Stimulated activated CD4-positive, alpha-beta T cell treated with anti-CD3 and anti-CD28 coated beads, Interleukin-4, amount 100 ng/mL, for 48 hours (primary cell): Measurements from ENCODE around the gene ARL8A.
"Not testable (repeated sequence)": the region's sequence is repeated elsewhere in the genome, so short reads cannot be mapped to it uniquely, and the experiment has no call there.

Experiments
- DNase-seq, 2 donors: peaks; one replicate each; pipeline ENCODE4 v3.0.0-alpha.2; 2020; ENCODE audit warnings: low read depth in 2 of 2

ARL8A gene

DNA sequence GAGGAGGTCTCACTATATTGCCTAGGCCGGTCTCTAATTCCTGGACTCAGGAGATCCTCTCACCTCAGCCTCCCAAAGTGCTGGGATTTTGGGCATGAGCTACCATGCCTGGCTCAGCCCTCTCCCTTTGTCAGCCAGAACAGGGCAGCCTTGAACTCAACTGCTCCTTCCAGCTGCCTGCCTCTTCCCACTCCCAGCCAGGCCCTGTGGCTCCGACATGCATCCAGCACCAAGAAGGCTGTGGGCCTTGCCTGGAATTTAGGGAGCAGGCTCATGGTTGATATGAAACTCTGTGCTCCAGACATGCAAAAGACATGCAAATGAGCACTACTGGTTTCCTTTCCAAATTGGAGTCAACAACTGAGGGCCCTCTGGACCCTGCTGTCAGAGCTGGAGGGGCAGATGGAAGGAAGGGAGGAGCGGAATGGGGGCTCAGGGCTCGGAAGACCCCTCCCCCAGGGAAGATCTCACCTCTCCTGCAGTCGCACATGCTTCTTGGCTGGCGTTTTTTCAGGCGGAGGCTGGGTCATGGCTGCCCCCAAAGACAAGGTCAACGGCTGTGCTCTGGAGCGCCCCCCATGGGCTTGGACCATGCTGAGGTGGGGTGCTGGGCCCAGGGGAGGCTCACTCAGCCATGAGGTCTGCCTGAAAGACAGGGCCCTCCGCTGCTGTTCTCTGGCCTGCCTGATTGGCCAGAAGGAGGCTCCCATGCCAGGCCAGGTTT is 14.4 kb upstream of the ARL8A start:
- peak in 1 of 2 donors; percentile 47 for DNase-seq

DNA sequence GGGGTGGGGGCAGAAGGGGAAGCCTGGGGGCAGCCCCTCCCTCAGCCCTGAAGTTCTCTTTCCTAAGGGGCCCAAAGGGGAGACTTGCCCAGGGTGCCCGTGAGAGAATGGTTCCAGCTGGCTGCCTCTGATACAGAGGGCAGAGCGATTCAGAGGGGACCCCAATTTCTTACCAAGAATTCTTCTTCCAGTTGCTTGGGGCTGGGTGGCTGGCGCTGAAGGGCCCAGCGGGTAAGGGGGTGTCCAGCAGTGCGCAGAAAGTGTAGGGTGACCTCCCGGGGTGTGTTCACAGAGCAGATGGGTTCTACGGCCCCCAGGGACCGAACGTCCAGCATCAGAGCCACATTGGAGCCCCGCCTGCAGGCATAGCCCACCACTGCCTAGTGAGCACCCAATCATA is 13.4 kb upstream of the ARL8A start:
- DNase-seq = no peak

DNA sequence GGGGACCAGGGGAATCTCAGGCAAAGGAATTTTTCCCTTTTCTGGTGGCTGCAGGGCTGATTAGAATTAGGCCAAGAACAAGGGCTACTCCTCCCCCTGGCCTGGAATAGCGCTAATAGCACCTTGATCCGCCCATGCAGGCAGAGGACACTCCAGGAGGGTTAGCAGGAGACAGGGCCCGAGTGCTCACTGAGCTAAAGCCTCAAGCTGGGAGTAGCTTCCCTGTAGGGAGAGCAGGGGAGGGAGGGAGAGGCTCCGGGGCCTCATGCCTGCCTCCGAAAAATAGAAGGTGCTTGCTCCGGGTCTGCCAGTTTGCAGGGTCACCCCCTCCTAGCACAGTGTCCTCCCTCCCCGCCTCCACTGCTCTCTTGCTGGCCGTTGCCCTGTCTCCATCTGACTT is 12.1 kb upstream of the ARL8A start:
- DNase-seq = no peak

DNA sequence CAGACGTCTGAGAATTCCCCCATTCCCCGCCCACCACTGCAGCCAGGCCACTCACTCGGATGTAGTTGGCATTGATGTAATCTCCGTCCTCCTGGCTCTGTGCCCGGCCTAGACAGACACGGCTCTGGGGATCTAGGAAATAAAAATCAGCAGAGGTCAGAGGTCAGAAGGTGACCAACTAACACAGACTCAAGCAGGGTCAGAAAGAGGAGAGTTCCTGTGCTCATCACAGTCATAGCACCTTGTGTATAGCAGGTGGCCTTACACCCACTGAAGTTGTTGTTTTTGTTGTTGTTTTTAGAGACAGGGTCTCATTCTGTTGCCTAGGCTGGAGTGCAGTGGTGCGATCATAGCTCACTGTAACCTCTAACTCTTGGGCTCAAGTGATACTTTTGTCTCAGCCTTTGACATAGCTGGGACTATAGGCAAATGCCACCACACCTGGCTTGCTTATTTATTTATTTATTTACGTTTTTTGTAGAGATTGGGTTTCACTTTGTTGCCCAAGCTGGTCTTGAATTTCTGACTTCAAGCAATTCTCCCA is 11.0 kb upstream of the ARL8A start:
- DNase-seq = no peak

DNA sequence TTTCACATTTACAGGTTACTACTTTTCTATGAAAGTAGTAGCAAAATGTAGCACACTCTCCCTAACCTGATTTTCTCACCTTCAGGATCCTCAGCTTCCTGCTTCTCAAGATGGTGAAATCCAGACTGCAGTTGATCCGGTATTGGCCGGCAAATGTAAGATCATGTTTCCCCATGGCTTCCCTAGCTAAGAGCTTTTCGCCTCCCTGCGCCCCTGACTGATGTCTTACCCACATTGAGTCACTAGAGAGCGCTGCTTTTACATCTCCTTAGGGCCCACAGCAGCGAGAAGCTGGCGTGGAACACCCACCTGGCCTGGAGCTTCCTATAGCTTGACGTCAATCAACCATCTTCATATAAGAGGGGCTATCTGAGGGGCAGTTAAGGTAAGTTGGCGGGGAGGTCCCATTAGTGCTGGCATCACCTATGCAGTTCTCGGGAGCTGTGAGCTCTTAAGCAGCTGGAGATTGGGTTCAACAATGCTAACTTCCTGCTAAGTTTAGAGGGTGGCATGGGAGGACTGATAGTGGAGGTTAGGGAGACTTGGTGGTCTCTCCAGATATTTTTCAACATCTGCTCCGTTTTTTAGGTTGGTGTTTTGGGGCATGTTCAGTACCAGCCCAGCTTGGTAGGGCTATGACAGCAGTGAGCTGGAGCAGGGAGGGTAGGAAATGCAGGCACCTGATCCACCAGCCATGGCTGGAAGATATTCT is 10.4 kb upstream of the ARL8A start:
- DNase-seq = peak in 1 of 2 donors; percentile 36

DNA sequence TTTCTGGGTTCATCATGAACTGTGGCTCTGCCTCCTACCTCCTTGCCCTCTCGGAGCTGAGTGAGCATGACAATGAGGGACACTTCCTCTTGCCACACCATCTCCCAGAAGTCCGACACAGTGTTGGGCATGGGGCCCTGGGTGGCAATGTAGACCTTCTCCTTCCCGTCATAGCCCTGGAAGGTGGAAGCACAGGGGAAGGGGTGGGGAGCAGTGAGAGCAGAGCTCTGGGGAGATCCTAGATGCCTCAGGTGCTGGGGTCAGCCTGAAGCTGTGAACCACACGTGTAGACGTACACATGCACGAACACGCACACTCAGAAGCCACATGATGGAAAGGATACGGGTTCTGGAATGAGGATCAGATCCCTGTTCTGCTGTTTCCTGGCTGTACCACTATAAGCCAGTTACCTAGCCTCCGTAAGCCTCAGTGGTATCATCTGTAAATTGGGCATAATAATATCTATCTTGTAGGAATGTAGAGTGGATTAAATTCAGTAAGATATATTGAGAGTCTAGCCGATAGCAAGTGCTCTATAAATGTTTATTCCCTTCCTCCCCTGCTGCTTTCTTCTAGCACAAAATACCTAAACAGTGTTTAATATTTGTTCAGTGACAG is 9.7 kb upstream of the ARL8A start:
- DNase-seq = no peak

DNA sequence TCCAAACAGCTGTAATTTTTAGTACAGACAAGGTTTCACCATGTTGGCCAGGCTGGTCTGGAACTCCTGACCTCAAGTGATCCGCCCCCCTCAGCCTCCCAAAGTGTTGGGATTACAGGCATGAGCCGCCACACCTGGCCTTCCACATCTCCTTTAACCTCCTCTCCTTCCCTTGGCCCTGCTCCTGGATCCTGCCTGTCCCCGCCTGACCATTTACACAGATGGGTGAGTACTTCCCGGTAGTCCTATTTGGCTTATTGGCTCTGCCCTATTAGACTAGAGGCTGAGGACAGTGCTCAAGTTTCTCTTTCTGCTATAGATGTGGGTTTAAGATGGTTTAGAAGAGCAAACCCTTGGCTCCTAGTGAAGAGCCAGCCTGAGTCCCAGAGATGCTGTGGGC is 8.7 kb upstream of the ARL8A start:
- no peak for DNase-seq

DNA sequence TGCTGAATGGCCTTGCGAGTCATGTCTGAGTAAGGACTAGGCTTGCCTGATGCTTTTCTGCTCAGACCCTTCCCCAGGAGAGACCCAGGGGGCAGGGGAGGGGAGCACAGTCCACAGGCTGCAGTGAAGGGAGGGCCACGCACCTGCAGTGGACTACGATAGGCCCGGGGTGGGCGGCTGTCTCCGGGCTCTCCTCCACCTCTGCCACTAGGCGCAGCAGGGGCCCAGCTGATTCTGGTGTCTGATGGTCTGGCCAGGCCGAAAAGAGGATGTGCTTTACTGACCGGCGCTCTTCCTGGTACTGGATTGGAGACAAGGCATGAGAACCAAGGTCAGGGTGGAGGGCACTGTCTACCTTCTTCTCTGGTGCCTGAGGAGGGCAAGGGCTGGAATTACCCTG is 7.9 kb upstream of the ARL8A start:
- no peak for DNase-seq

DNA sequence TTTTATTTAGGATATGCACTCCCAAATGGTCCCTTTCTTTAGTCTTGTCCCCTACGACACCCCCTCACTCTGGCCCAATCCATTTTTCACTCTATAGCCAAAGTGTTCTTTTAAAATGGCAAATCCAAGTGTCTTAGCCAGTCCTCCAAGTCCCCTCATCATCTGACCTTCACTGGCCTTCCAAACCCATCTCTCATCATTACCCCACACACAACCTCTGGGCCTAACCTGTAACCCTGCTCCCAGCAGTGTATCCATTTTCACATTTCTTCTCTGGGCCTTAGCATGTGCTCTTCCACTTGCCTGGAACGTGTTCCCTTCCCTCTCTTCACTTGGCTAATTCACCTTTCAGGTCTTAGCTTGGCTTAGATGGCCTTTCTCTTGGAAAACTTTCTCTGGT is 6.5 kb upstream of the ARL8A start:
- DNase-seq = no peak

DNA sequence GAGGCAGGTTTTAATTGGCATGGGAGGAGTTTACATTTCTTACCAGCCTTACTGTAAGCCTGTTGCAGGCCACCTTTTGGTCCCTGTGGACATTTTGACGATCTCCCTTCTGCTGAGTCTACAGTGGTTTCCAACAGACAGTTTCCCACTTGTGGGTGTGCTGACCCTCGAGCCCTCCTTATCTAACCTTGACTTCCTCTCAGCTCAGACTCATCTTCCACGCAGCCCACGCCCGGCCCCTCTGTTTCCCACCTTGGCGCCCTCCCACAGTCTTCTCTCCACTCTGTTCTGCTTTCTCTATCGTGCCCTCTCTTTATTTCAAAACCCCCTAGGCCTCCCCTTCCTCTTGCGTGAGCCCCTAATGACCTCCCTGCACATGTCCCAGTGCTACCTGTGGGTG is 6.1 kb upstream of the ARL8A start:
- DNase-seq = no peak

DNA sequence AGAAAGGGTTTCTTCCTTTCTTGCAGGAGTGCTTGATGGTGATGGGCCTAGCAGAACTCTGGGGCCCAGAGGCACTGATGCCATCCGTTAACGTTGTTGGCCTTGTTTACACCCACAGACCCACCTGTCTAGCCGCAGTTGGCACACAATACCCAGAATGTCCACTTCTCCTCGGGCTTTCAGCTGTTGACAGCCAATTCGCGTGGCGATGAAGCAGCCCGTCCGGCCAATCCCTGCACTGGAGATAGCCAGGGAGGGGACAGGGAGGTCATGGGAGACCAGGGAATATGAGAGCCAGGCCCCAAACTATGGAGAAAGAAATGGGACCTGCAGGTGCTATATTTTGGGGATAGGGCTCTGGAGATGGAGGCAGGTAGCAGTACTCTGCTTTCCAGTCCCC is 5.7 kb upstream of the ARL8A start:
- DNase-seq = no peak

DNA sequence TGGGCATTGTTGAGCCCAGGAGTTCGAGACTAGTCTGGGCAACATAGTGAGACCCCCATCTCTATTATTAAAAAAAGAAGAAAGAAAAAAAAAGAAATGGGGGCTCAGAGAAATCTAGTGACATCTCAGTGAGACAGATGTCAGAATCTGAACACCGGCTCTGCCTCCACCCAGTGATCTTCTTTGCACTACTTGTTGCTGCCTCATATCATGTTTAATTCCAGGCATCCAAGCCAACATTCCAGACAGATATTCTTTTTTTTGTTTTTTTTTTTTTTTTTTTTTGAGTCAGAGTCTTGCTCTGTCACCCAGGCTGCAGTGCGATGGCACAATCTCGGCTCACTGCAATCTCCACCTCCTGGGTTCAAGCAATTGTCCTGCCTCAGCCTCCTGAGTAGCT is 5.0 kb upstream of the ARL8A start:
- no peak for DNase-seq

DNA sequence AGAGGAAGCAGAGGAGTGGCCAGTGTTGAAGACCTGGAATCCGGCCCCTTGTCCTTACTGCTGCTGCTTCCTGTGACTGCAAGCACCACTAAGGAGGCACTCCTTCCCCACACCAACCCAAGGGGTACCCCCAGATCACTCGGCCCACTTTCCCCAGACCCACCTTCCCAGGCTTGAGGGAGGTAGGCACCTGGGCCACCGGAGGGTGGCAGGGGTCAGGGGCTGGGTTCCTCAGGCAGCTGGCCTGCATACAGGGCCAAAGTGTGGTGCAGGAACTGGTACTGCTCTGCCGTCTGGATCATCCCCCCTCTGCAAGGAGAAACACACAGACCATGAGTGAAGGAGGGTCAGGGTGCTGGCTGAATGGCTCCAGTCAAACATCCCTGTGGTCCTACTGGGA is 3.9 kb upstream of the ARL8A start:
- no peak for DNase-seq

DNA sequence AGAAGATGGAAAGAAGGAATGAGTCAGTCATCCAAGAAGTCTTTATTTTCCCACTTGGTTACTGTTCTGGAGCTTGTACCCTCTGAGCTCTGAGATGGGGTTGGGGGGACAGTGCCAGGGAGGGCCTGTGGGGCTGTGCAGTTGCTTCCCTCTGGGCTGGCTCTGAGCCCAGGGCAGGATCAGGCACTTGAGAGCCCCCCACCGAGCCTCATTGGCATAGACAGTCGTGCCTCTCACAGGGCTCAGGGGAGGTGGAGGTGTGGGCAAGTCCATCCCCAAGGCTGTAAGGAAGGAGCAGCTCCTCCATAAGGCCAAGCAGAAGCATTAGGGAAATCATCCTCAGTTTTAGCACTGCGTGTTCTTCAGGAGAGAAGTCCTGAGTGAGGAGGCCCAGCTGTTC is 2.5 kb upstream of the ARL8A start:
- DNase-seq = no peak

DNA sequence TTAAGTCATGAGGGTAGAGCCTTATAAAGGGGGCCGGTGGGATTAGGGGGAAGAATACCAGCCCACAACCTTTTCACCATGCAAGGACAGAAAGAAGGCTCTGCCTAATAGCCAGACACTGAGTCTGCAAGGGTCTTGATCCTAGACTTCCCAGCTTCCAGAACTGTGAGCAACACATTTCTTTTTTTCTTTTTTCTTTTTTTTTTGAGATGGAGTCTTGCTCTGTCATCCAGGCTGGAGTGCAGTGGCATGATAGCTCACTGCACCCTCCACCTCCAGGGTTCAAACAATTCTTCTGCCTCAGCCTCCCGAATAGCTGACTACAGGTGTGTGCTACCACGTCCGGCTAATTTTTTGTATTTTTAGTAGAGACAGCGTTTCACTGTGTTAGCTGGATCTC is 1.7 kb upstream of the ARL8A start:
- DNase-seq = no peak

DNA sequence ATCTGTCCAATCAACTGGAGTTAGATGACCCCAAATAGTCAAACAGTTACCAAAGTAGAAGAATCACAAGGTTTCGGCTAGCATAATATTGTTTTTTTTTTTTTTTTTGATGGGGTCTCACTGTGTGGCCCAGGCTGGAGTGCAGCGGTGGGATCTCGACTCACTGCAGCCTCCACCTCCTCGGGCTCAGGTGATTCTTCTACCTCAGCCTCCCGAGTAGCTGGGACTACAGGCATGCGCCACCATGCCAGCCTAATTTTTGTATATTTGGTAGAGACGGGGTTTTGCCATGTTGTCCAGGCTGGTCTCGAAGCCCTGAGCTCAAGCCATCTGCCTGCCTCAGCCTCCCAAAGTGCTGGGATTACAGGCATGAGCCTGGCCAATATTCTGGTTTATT is 1.2 kb upstream of the ARL8A start:
- DNase-seq = not testable (repeated sequence)

DNA sequence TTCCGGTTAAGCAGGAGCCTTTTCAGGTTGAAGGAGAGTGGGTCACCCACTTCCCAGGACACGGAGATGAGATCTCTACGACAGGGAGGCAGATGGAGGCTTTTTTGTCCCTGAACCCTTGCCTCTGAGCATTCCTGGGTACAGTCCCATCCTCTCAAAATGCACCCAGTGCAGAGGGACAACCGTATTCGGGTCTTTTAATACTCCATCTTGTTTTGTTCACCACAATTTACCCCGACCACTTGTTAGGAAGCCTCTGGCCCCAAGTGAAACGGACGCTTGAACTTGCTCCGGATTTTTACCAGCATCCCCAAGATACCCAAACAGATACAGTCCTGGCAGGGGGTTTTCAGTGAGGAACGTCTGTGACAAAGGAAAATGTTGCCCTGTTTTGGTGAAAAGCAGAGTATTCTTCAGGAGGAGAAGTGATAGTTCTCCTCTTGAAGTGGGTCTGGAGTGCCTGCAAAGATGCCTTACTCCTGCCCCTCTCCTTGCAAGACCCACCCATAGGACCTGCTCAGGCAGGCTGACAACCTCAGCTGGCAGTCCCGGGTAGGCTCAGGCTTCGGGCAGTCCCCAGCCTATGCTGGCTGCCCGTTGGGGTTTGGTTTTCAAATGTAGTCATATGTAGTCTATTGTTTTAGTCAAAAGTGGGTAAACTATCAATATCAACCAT is 669 bp upstream of the ARL8A start:
- peak in 1 of 2 donors; percentile 42 for DNase-seq

DNA sequence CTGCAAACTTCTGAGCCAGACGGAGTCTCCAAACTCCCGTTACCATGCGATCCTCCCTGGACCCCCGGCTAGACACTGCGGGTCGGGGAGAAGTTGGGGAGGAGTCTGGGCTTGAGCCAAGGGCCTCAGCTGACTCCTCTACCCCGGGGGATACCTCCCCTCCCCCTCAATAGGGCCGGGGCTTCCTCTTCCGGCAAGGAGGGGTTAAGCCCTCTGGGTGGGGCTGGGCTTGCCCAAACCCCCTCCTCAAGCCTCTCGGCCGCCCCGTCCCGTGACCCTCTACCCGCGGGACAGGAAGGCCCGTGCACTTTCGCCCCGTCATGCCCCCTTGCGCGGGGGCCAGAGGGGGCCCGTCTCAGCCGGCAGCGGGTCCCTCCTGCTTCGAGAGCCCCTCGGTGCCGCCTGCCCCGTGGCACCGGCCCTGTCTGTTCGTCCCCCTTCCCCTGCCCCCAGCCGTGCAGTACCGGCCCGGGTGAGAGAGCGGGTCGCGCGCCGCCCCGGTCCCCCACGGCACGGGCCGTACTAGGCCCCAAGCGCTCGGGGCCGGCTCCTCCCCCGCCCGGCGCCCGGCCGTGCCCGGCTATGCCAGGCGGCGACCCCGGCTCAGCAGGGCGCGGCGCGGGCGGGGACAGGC is 652 bp downstream of the ARL8A start:
- DNase-seq = no peak

DNA sequence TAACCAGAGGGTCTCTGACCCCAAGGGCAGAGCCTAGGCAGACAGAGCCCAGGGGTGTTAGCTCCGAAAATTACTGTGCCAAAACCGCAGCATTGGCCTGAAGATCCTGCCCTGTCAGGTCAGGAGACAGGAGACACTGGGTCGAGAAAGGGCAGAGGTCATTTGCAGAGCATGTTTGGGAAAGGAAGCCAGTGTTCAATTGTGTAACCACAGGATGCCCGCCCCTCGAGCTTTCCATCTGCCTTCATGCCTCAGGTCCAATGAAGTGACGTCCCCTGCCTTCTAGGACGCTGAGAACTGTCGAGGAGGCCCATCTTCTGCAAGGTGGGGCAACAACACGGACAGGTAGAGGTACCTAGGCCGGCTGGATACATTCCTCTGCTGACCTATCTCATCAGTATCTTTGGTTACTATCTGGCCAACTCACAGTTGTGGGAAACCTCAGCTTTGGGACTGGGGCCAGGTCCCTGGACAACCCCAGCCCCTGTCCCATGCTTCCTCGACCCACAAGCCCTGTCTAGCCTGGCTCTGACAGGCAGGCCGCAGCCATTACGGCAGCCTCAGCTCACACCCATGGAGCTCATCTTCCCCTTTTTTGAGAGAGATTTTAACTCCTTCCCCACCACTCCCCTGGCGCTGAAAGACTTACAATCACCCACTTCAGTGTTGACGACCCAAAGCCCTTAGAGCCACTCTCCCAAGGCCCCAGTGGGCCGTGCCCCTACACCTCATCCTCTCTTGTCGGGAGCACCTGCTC is 1.3 kb downstream of the ARL8A start:
- DNase-seq = no peak

DNA sequence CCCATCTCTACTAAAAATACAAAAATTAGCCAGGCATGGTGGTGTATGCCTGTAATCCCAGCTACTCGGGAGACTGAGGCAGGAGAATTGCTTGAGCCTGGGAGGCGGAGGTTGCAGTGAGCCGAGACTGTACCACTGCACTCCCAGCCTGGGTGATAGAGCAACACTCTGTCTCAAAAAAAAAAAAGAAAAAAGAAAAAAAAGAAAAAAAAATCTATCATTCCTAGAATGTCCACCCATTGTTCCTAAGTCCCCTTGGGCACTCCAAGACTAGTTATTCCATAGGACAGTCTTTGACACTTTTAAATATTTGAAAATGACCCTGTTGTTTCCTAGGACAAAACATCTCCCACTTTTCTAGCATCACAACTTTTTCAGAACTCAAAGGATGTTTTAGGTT is 3.1 kb downstream of the ARL8A start:
- not testable (repeated sequence) for DNase-seq

DNA sequence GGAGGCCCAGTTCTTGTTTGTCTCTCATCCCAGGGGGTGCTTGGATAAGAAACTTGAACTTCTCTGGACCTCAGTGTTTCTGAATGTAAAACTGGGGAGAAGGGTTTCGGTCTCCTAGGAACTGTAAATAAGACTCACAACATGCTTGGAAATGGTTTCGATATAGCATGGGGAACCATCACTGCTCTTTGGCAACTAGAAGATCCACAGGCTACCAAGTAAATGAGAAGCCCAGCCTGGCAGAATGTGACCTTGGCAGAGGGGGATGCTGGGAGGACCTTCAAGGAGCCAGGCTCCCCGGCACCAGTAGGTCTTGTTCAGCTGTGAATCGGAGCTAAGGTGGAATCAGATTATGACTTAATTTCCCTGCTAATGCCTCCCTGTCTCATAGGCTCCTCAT is 3.7 kb downstream of the ARL8A start:
- no peak for DNase-seq
